ENCODE results near the gene SERPINI1. TPM values are rescaled to one million over a fixed set of nuclear protein-coding genes. Genes with fewer than 3 reads are reported as not detected.

SERPINI1 gene
- total RNA-seq, 1 donor from 2014 or later: 10.6 TPM

GRCh38 chr3:167844528-167844927 lies 109.0 kb downstream of the SERPINI1 start:
- H3K36me3 ChIP-seq: no peaks in the 10 kb centered on the region
- H3K4me1 ChIP-seq: peaks cover 9% of the 10 kb centered on the region
- no peak overlapping the region for H3K4me3 ChIP-seq
- no peaks in the 10 kb centered on the region for H3K9me3 ChIP-seq (replicated peaks)
- intact Hi-C loops (cut with micrococcal nuclease): no loop called here
- TF ChIP-seq CTCF (IDR thresholded peaks at IDR 0.05; ENCODE audit: borderline replicate concordance): no peak
- H3K27ac ChIP-seq (replicated peaks): no peak overlapping the region
- DNase-seq: no peak
- H3K27me3 ChIP-seq (ENCODE audit: low read depth): no peaks in the 10 kb centered on the region

DNA sequence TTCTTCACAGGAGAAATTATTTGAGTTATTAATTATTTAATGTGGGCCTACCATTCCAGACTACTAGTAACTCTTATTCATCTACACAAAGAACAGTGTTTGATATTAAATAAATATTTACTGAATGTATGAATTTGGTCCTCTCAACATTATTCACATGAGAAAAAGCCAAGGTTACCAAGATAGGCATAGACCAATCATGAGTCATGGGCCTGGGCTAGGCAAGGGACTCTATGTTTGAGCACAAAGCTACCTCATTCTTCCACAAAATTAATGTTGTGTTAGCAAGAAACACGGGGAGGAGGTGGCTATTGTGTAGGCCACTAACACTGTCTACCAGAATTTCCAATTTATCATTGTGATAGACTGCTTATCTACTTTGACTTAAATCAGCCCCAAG lies 115.7 kb downstream of the SERPINI1 start:
- Histone ChIP-seq H3K27me3 (ENCODE audit: low read depth) (no peaks in the 10 kb centered on the region), H3K9me3 (replicated peaks) (no peaks in the 10 kb centered on the region), H3K4me1 (peaks cover 7% of the 10 kb centered on the region), H3K36me3 (no peaks in the 10 kb centered on the region), H3K27ac (replicated peaks) (no peak overlapping the region), H3K4me3 (no peak overlapping the region)
- intact Hi-C loops (cut with micrococcal nuclease): no loop called here
- no peak for TF ChIP-seq CTCF (IDR thresholded peaks at IDR 0.05; ENCODE audit: borderline replicate concordance)
- no peak for DNase-seq

DNA sequence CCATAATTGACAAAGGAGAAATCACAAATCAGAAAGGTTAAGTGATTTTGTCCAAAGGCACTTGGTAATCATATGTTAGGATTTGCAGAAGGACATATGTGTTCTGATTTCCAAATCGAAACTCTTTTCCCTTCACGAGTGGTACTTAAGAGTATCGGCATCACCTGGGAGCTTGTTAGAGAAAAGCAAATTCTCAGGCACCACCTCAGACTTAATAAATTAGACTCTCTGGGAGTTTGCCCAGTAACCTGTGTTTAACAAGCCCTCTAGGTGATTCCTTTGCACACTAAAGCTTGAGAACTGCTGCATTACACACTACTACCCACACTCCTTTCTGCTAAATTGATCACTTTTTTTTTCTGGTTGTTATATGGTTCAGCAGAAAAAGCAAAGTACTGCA lies 116.2 kb downstream of the SERPINI1 start:
- intact Hi-C loops (cut with micrococcal nuclease): no loop called here
- no peaks in the 10 kb centered on the region for H3K36me3 ChIP-seq
- DNase-seq: no peak
- H3K4me1 ChIP-seq: peaks cover 7% of the 10 kb centered on the region
- H3K27ac ChIP-seq (replicated peaks): peak overlapping the region; percentile 41
- TF ChIP-seq CTCF (IDR thresholded peaks at IDR 0.05; ENCODE audit: borderline replicate concordance): no peak
- H3K9me3 ChIP-seq (replicated peaks): no peaks in the 10 kb centered on the region
- H3K27me3 ChIP-seq (ENCODE audit: low read depth): no peaks in the 10 kb centered on the region
- H3K4me3 ChIP-seq: no peak overlapping the region

DNA sequence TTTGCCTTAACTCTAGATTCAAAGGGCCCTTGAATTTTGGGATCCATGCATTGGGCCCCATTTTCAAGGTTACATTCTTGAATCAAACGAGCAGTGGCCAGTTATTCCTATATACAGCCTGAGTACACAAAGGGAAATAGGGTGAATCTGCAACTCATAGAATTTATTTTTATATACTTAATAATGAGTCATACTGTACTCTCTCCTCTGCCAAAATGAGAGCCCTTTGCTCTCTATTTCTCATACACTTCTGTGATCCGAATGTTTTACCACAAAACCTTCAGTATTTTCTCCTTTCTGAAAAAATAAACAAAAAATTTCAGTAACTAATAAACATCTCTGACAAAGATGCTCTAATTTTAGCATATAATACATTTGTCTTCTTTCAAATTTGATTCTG lies 116.7 kb downstream of the SERPINI1 start:
- intact Hi-C loops (cut with micrococcal nuclease): no loop called here

DNA sequence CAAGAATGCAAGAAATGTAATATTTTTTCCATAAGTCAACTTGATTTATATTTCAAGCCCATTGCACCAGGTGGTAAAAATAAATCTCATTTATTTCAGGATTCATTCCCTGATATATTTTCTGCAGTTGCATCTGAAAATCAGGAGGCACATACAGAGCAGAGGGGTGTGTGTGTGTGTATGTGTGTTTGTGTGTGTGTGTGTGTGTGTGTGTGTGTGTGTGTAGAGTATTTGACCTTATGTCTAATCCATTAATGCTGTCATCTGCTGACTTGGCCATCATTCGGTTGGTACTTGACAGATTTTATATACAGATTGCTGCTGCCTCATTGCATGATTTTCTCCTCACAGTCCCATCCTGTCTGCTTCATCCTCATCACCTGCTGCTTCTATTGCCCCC lies 118.5 kb downstream of the SERPINI1 start:
- TF ChIP-seq CTCF (IDR thresholded peaks at IDR 0.05; ENCODE audit: borderline replicate concordance): no peak
- H3K4me1 ChIP-seq: peaks cover 7% of the 10 kb centered on the region
- no peaks in the 10 kb centered on the region for H3K27me3 ChIP-seq (ENCODE audit: low read depth)
- H3K36me3 ChIP-seq: no peaks in the 10 kb centered on the region
- H3K9me3 ChIP-seq (replicated peaks): no peaks in the 10 kb centered on the region
- intact Hi-C loops (cut with micrococcal nuclease): no loop called here
- no peak overlapping the region for H3K4me3 ChIP-seq
- no peak overlapping the region for H3K27ac ChIP-seq (replicated peaks)
- no peak for DNase-seq

More for the DNA sequence above, 116.7 kb downstream of the SERPINI1 start:
- no peak for TF ChIP-seq CTCF (IDR thresholded peaks at IDR 0.05; ENCODE audit: borderline replicate concordance)
- peak overlapping the region; percentile 41 for H3K27ac ChIP-seq (replicated peaks)
- no peak for DNase-seq
- H3K4me1 ChIP-seq: peaks cover 7% of the 10 kb centered on the region
- H3K9me3 ChIP-seq (replicated peaks): no peaks in the 10 kb centered on the region
- no peak overlapping the region for H3K4me3 ChIP-seq
- H3K36me3 ChIP-seq: no peaks in the 10 kb centered on the region
- no peaks in the 10 kb centered on the region for H3K27me3 ChIP-seq (ENCODE audit: low read depth)

GRCh38 chr3:167854846-167855245 lies 119.3 kb downstream of the SERPINI1 start:
- Histone ChIP-seq H3K4me1 (peaks cover 7% of the 10 kb centered on the region), H3K27me3 (ENCODE audit: low read depth) (no peaks in the 10 kb centered on the region), H3K36me3 (no peaks in the 10 kb centered on the region), H3K27ac (replicated peaks) (no peak overlapping the region), H3K9me3 (replicated peaks) (no peaks in the 10 kb centered on the region), H3K4me3 (no peak overlapping the region)
- TF ChIP-seq CTCF (IDR thresholded peaks at IDR 0.05; ENCODE audit: borderline replicate concordance): no peak
- intact Hi-C loops (cut with micrococcal nuclease): no loop called here
- DNase-seq: no peak

Measured in left ventricle myocardium inferior (tissue), 1 donor.